Activated T-cell treated with anti-CD3 and anti-CD28 coated beads for 48 hours (primary cell): ENCODE measurements around the gene RABL3.
"Not testable (repeated sequence)": the region's sequence is repeated elsewhere in the genome, so short reads cannot be mapped to it uniquely, and the experiment has no call there.

ENCODE experiments used
- DNase-seq: peaks from one replicate; pipeline ENCODE4 v3.0.0-alpha.2; 2020; ENCODE audit warnings: low read depth

The RABL3 gene

DNA sequence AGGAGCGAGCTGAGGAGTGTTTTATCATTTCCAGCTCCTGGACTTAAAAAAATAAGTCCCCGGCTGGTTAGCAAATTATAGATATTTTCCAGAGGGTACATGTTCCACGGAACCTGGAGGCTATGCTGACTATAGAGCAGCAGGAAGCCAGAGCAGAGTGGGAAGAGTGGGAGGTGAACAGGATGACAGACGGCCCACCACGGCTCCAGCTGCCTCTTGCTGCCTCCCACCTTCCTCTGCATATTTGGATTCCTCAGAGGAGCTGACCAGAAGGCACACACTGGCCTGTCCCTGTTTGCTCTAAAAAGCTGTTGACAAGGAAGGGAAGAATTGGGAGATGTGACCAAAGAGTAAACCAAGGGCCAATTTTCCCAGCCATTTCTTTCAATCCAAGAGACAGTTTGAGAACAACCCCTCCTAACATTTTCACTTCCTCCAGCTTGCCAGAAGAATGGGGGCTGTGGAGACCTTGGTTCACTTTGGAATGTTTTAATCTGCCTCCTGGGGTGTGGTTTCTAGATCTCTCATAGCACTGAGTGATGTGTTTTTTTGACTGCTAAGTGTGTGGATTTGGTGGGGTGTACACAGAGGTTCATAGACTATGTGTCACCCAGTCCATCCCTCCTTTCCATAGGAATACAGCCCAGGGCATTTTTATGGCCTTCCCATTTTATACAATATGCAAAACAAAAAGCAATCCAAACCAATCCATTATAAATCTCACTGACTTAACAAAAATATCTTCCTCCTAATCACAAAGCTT lies 97.1 kb downstream of the RABL3 start:
- DNase-seq: no peak

DNA sequence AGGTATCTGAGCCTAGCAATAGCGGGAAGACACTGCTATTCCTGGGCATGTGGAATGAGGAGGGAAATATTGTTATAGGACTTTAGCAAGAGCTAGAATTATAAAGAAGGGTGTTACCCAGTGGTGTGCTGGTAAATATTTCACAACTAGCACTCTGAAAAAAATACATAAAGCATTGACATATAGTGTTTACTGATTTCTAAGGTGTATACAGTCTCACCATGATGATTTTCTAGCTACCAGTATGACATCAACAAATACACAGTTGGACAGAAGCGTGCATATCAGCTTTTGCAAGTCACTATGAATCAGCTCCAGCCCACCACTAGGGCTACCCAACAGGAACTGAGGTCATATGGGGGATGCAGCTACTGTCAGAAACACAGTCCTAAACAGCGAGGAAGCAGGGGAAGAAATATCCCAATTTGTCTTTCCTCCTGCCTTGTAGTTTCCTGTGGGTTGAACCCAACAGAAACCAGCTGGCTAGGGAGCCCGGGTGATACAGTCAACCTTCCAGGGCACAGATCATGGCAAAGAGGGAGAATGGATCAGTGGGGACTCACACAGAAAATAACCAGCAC lies 99.9 kb downstream of the RABL3 start:
- DNase-seq: no peak

DNA sequence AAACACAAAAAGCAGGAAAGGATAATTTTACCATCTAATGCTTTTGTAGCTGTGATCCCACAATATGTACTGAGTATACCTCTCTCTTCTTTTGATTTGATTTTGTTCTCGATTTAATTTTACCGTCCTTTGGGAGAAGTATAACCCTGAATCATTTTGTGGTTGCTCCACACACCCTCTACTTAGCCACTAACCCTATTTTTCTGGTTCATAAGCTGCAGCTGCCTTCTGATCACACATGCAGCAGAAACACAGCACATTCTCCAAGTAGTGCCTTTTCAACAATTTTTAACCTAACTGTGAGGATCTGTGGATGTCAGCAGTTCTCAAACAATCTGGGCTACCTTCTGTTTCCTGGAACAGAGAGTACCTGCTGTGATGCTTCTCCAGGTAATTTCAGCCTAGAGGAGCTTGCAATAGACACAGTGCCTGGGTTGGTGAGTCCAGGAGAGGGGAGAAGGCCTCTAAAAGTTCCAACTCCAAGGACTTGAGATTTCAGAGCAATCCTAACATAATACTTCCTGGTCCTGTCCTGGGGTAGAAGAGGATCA lies 100.5 kb downstream of the RABL3 start:
- no peak for DNase-seq

DNA sequence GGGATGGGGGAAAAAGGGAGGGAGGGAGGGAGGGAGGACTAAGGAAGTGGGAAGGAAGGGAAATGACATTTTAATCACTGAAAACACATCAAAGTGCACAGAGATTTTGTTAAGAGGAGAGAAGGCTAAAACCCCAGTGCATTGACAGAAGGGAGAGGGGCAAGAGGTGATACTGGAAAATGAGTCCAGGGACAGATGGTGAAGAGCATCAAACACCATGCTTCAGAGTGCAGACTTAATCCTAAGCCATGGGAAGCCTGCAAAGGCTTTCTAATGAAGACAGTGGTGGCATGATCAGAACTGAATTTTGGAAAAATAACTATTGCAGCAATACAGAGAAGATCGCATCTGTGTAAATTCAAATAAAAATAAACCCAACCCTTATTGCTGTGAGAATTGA lies 102.1 kb downstream of the RABL3 start:
- DNase-seq: no peak

DNA sequence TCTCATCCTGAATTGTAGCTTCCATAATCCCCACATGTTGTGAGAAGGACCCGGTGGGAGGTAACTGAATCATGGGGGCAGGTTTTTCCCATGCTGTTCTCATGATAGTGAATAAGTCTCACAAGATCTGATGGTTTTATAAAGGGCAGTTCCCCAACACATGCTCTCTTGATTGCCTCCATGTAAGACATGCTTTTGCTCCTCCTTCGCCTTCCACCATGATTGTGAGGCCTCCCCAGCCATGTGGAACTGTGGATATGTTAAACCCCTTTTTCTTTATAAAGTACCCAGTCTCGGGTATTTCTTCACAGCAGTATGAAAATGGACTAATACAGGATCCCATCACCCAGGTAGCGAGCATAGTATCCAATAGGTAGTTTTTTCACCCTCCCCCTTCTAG lies 103.5 kb downstream of the RABL3 start:
- not testable (repeated sequence) for DNase-seq

DNA sequence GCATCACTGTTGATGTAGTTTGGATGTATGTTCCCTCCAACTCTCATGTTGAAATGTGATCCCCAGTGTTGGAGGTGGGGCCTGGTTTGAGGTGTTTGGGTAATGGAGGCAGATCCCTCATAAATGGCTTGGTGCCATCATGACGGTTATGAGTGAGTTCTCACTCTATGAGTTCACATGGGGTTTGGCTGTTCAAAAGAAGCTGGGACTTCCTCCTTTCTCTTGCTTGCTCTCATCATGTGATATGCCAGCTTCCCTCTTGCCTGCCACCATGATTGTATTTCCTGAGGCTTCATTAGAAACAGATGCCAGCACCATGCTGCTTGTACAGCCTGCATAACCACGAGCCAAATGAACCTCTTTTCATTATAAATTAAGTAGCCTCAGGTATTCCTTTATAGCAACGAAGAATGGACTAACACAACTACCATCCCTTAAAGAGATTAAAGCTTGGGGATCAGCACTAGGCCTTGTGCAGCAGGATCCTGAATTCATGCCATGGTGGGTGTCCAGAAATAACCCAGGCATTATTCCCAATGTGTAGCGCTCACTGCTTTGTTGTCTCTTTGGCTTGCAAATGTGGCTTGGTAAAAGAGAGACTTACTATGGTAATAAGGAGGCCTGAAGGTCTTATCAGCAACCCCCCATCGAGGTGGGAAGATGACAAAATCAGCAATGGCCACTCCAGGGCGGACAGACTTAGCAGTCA lies 104.3 kb downstream of the RABL3 start:
- no peak for DNase-seq

DNA sequence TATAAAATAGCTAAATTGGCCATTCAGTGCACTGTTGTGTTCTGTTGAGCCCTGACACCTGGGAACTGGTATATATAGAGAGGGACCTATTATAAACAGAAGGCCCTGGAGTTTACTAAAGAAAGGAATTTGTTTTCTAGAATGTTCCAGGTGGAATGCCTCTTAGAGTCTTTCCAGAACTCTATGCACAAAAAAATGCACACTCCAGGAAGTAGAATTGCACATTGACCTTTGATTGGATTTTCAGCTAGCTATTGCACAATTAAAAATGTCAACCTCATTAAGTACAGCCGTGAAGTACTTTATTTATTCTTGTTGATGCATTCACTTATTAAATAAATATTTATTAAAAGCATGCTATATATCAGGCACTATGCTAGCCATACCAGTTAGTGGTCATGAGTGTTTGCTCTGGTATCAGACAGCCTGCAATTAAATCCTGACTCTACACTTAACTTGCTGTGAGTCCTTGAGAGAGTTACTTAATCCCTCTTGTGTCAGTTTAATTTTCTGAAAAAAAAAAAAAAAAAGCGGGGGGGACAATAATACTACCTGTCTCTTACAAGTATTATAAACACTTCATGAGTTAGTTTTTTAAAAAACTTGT lies 105.4 kb downstream of the RABL3 start:
- DNase-seq: no peak
